ENCODE results near the gene L3MBTL4.

GRCh38 chr18:6018671-6019070 is 396.0 kb downstream of the L3MBTL4 start:
- TF ChIP-seq TAF1 (IDR thresholded peaks at IDR 0.05; ENCODE audit: low read depth, low read length) (no peak), POLR2A (IDR thresholded peaks at IDR 0.05; ENCODE audit: low read depth, low read length) (no peak), SPI1 (IDR thresholded peaks at IDR 0.05; ENCODE audit: low read depth, low read length) (no peak), POLR2AphosphoS5 (IDR thresholded peaks at IDR 0.05; ENCODE audit: low read depth, low read length) (no peak), PAX5 (IDR thresholded peaks at IDR 0.05; ENCODE audit: insufficient read depth, low read length, severe bottlenecking) (no peak)

Measured in GM12891 (cell line).